HG02759 (cell line): ENCODE data around the gene PPFIA4.

Experiments
- ATAC-seq: cut with Tn5 transposase; IDR thresholded peaks from one replicate; pipeline ENCODE4 v1.9.1; 2021; ENCODE audit warnings: mild to moderate bottlenecking, moderate library complexity; ENCODE audit not compliant: unreplicated experiment

Gene PPFIA4

GRCh38 chr1:203056012-203056411, 29.7 kb downstream of the PPFIA4 start:
- no peak for ATAC-seq

DNA sequence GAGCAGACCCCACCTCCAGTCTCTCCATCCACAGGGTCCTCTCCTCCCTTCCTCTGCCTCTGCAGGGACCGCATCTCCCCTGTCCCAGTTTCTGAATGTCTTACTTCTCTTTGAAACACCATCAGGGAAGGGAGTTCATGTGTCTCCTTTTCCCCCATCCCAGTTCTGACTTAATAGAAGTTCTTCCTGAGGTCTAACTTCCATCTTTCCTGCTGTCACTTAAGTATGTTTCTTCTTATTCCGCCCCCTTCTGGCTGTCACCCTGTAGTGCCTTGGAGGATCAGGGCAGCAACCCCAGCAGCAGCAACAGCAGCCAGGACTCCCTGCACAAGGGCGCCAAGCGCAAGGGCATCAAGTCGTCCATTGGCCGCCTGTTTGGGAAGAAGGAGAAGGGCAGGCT, 30.2 kb downstream of the PPFIA4 start:
- ATAC-seq = no peak

DNA sequence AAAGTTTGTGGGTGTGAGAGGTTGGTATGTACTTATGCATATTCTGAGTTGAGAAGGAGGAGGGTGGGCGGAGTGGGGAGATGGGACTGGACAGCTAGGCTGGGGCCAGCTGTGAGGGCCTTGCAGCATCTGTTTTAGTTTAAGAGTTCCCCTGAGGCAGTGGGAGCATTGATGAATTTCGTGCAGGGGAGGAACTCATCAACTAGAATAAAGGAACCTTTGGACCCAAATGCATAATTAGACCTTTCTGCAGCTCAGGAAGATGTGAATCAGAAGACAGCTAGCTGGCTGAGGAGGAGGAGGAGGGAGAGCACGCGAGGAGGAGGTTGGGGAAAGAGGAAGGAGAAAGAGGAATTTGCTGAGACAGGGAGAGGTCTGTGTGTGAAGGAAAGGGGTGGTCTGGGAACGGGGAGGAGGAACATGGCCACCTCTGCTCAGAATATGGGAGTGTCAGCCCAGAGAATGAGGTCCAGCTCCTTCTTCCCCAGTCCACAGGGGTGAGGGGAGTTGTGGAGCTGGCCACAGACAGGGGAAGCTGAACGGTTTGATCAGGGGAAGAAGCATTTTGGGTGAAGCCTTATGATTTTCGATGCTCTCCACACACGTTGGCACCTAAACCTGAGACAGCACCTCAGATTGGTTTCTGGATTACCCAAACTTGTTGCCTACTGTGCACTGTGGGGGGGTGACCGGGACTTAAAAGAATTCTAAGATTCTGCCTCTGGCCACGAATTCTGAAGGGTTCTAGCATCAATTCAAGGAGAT, 31.8 kb downstream of the PPFIA4 start:
- no peak for ATAC-seq

DNA sequence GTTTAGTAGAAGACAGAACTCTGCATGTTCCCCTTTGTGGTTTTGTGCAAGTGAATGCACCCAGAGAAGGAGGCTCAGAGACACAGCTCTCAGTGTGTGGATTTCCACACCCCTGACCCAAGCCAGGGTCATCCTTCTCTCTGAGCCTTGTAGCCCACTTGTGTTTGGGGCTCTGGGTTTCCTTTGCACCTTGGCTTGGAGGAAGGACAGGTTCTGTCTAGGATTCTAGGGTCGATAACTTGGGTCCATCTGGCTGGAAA, 32.3 kb downstream of the PPFIA4 start:
- ATAC-seq = no peak

GRCh38 chr1:203059485-203059884, 33.2 kb downstream of the PPFIA4 start:
- no peak for ATAC-seq

DNA sequence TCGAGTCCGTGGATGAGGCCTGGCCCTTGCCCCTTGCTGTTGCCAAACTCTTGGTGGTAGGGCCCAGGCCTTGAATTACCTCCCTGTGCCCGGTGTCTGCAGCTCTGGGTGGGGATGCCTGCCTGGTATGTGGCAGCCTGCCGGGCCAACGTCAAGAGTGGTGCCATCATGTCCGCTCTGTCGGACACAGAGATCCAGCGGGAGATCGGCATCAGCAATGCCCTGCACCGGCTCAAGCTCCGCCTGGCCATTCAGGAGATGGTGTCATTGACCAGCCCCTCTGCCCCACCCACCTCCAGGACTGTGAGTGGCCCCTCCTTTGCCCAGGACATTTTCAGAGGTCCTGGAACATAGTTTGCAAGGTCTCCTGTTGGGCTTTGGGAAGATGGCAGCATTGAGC, 33.8 kb downstream of the PPFIA4 start:
- no peak for ATAC-seq

GRCh38 chr1:203063287-203063686, 37.0 kb downstream of the PPFIA4 start:
- ATAC-seq = no peak

- ATAC-seq = no peak
Measured at GRCh38 chr1:203065191-203065590, 38.9 kb downstream of the PPFIA4 start.

GRCh38 chr1:203065986-203066385, 39.7 kb downstream of the PPFIA4 start:
- no peak for ATAC-seq

- ATAC-seq = no peak
Measured at GRCh38 chr1:203066965-203067364, 40.7 kb downstream of the PPFIA4 start.

DNA sequence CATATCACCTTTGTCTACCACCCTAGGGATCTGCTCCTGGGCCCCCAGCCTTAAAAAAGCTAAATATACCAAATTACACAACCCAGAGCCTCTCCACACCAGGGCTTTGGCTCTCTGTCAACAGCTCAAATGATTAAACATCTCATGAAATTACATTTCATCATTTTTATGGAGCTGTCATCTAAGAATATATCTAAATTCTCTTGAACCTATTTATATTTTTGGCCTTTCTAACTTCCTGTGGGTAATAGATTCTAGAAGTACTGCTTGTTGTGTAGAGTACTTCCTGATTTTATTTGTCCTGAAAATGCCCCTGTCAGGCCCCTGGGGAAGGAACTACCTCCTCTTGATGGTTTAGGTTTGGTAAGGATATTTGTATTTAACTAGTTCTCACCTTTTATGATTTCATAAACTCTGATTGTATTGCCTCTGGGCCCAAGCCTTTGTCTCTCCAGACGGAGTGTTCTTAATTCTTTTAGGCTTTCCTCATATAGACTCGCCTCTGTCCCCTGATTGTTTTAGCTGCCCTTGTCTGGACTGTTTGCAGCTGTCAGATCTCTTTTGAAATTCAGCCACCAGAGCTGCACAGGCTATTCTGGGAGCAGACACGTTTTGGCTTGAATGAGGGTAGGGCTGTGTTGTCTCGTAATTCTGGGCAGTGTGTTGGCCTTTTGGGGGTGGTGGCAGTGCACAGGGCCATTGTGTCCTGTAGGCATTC, 42.9 kb downstream of the PPFIA4 start:
- no peak for ATAC-seq

DNA sequence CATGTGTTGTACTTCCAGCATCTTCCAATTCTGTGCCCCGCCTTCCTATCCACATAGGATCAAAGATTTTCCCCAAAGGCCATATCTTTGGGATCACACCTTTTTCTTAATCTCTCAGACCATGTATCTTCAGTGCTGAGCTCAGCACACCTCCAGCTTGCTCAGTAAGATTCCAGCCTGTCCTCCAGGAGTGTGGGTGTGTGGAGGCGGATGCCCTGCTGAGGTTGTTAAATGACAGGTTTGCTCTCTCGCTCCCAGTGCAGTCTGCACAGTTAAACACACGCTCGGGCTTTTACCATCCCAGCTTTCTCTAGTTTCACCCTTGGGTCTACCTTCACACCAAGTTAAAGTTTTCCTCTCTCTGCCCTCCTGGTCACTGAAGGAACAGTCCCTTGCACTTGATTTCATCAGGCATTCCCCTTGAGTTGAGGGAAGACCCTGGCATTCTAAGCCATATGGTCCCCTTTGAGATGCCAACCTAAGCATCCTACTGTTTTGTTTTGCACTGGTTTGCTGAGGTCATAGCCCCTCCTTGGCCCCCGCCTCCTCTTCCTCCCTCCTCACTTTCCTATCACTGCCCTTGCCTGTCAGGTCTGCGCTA, 45.8 kb downstream of the PPFIA4 start:
- ATAC-seq = no peak

GRCh38 chr1:203072911-203073310, 46.6 kb downstream of the PPFIA4 start:
- ATAC-seq = no peak

GRCh38 chr1:203073469-203073868, 47.2 kb downstream of the PPFIA4 start:
- ATAC-seq = no peak

GRCh38 chr1:203074610-203075009, 48.3 kb downstream of the PPFIA4 start:
- no peak for ATAC-seq

DNA sequence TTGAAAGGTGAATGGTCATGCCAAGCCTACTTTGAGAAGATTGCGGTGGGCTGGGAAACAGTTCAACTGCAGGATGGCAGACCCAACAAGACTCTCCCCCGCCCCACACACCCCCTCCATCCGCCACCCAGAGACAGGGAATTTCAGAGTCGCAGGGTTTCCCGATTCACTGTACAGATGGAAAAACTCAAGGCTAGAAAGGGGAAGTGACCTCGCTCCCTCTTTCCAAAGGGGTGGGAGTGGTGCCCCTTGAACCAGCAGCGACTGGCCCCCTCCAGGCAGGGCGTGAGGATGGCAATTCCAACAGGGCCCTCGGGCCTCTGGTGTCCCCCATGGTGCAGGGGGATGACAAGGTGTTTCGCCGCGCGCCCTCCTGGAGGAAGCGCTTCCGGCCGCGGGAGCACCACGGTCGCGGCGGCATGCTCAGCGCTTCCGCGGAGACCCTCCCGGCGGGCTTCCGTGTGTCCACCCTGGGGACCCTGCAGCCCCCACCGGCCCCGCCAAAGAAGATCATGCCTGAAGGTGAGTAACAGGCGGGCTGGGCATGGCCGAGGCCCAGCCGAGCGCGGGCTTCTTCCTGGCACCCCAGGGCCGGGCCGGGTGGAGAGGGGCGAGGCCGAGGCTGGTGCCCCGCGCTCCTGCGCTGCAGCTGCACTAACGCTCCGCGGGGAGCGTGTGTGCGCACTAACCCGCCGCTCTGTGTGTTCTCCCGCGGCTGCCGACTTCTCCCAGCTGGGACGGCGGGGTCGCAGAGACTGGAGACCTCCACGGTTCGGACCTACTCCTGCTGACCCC, 49.1 kb downstream of the PPFIA4 start:
- no peak for ATAC-seq

DNA sequence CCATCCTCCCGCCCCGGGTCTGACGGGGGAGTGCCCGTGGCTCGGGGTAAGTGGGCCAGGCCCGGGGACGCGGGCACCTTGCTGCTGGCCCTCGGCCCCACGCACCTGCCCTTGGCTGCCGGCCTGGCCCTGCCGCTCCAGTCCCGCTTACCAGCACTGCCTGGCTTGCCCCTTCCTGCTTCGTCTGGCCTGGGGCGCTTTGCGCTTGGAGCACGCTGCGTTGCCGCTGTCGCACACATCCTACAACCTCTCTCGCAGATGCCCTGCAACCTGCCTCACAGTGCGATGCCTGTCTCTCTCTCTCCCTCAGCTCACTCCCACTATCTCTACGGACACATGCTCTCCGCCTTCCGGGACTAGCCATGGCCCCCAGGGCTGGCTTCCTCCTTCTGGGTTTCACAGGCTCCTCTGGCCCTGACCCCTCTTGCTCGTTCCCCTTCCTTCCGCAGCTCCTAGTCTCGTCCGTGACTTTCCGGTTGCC, 49.8 kb downstream of the PPFIA4 start:
- no peak for ATAC-seq

DNA sequence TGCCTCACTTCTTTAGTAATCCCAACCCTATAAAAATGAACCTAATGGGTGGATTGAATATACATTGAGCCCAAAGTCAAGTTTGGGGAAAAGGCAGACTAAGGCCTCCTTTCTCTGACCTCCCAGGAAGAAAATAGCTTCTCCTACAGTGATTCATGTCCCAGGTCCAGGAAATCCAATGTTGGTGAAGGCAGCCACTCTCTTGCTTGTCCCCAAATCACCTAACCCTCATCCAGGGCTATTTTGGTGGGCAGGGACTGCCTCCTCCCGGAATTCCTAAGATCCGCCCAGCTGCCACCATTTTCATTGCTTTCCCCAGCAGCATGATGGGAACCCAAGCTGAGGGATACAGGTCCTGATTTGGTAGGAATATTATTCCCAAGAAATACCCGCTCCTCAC, 51.1 kb downstream of the PPFIA4 start:
- ATAC-seq = no peak

- no peak for ATAC-seq
Measured at GRCh38 chr1:203077956-203078355, 51.7 kb downstream of the PPFIA4 start.

GRCh38 chr1:203078478-203078877, 52.2 kb downstream of the PPFIA4 start:
- ATAC-seq = no peak

- ATAC-seq = no peak
Measured at GRCh38 chr1:203080456-203080855, 54.2 kb downstream of the PPFIA4 start.
